Keratinocyte (primary cell): ENCODE data around the gene NPIPA5. TPM values are rescaled to one million over a fixed set of nuclear protein-coding genes. Genes with fewer than 3 reads are reported as not detected.
"Not testable (repeated sequence)": the region's sequence is repeated elsewhere in the genome, so short reads cannot be mapped to it uniquely, and the experiment has no call there.

ENCODE experiments used
- DNase-seq: peaks from one replicate; pipeline ENCODE4 v3.0.0-alpha.2; 2011; ENCODE audit warnings: low read depth, missing footprints, low spot score
- FAIRE-seq: peaks from 2 replicates; lab custom pipeline; 2011; peaks lifted over from hg19 to GRCh38; lab: Jason Lieb, UNC
- H2AFZ ChIP-seq: 2 replicates; pipeline ENCODE4 v1.6.0; 2012; ENCODE audit warnings: low read length, control low read depth, inconsistent platforms; ENCODE audit not compliant: control insufficient read depth
- H3K27ac ChIP-seq: 2 replicates; pipeline ENCODE4 v1.5.1; 2011; ENCODE audit warnings: low read length; ENCODE audit not compliant: control insufficient read depth, insufficient read depth
- H3K27me3 ChIP-seq: 3 replicates; pipeline ENCODE4 v1.6.0; 2011; ENCODE audit warnings: low read length; ENCODE audit not compliant: control insufficient read depth, insufficient read depth; ENCODE audit errors: extremely low read depth
- H3K36me3 ChIP-seq, 2 experiments: 2 replicates in 1 of 2; 3 replicates in 1 of 2; pipeline ENCODE4 v1.5.1; 2011; ENCODE audit warnings: low read length in 2 of 2, mild to moderate bottlenecking in 1 of 2; ENCODE audit not compliant: control insufficient read depth in 2 of 2, insufficient read depth in 2 of 2; ENCODE audit errors: extremely low read depth in 1 of 2
- H3K4me1 ChIP-seq: 3 replicates; pipeline ENCODE4 v1.5.1; 2011; ENCODE audit warnings: low read length; ENCODE audit not compliant: control insufficient read depth, insufficient read depth; ENCODE audit errors: extremely low read depth
- H3K4me2 ChIP-seq: 3 replicates; pipeline ENCODE4 v1.6.0; 2011; ENCODE audit warnings: low read depth, low read length; ENCODE audit not compliant: control insufficient read depth, insufficient read depth; ENCODE audit errors: extremely low read depth
- H3K4me3 ChIP-seq, 3 experiments: fragments of 200-600 bp in 1 of 3; sonication (generic) in 1 of 3; 2 replicates in 2 of 3; 3 replicates in 1 of 3; pipeline ENCODE4 v1.5.1; 2011 to 2016; ENCODE audit warnings: low read length in 3 of 3, mild to moderate bottlenecking in 3 of 3, control low read depth in 2 of 3, inconsistent platforms in 1 of 3, low read depth in 1 of 3, mixed read lengths in 1 of 3, mixed run types in 1 of 3, moderate library complexity in 1 of 3; ENCODE audit not compliant: control insufficient read depth in 2 of 3, insufficient read depth in 2 of 3; ENCODE audit errors: extremely low read depth in 1 of 3
- H3K79me2 ChIP-seq: 2 replicates; pipeline ENCODE4 v1.6.0; 2012; ENCODE audit warnings: low read length; ENCODE audit not compliant: control insufficient read depth, insufficient read depth
- H3K9ac ChIP-seq: 3 replicates; pipeline ENCODE4 v1.6.0; 2011; ENCODE audit warnings: low read length; ENCODE audit not compliant: control insufficient read depth, insufficient read depth; ENCODE audit errors: extremely low read depth
- H3K9me1 ChIP-seq: 3 replicates; pipeline ENCODE4 v1.6.0; 2011; ENCODE audit warnings: low read length; ENCODE audit not compliant: control insufficient read depth, insufficient read depth; ENCODE audit errors: extremely low read depth
- H3K9me3 ChIP-seq: 2 replicates; pipeline ENCODE4 v1.5.1; 2012; ENCODE audit warnings: low read depth, low read length; ENCODE audit not compliant: control insufficient read depth
- H4K20me1 ChIP-seq: 3 replicates; pipeline ENCODE4 v1.6.0; 2011; ENCODE audit warnings: low read length; ENCODE audit not compliant: control insufficient read depth, insufficient read depth; ENCODE audit errors: extremely low read depth
- EZH2 ChIP-seq: IDR thresholded peaks from one replicate; pipeline ENCODE4 v1.6.1; 2012; ENCODE audit warnings: inconsistent platforms, mild to moderate bottlenecking, low read length, moderate library complexity
- dilution Hi-C: fragments of 300-500 bp; cut with MboI; formaldehyde crosslinking; loops from one replicate; pipeline ENCODE4 v1.7.0; 2020; ENCODE audit warnings: low sequenced_read_pairs; ENCODE audit not compliant: extremely low pct_ligation_motif_present
- polyA plus RNA-seq, 5 experiments: library from polyadenylated mRNA; depleted of rRNA in 3 of 5; stranded (reverse) in 3 of 5; stranded (forward) in 1 of 5; unstranded in 1 of 5; fragments of >200 nt; gene quantifications; 1 replicate in 1 of 5; 2 replicates in 3 of 5; 3 replicates in 1 of 5; pipeline versions ENCODE4 v1.2.1 to v1.2.3, GENCODE V29; 2011 to 2012; ENCODE audit warnings: missing spikeins in 2 of 5, low read depth in 1 of 5, low replicate concordance in 1 of 5
- TF ChIP-seq, protein P1 (sequence below), 3 experiments: IDR thresholded peaks in 1 of 3; conservative IDR thresholded peaks in 1 of 3; optimal IDR thresholded peaks in 1 of 3; 2 replicates in 2 of 3; 3 replicates in 1 of 3; pipeline versions ENCODE3 to v1.5.1; 2011; ENCODE audit warnings: low read length in 3 of 3, mild to moderate bottlenecking in 3 of 3, moderate library complexity in 2 of 3, control low read depth in 1 of 3, inconsistent platforms in 1 of 3; ENCODE audit not compliant: insufficient read depth in 2 of 3; ENCODE audit errors: extremely low read depth in 1 of 3

Gene NPIPA5
- polyA plus RNA-seq, 1 donor (not counting 4 experiments of a cell fraction or from before 2014, with no cell fraction given) = 9.4 TPM

GRCh38 chr16:15422222-15422621, 44.1 kb upstream of the NPIPA5 start:
- Histone ChIP-seq H3K36me3 (no peaks in the 10 kb centered on the region), H3K9me1 (no peaks in the 10 kb centered on the region), H3K27me3 (no peaks in the 10 kb centered on the region), H4K20me1 (no peaks in the 10 kb centered on the region), H3K9ac (no peak overlapping the region), H3K4me3 (no peak overlapping the region), H2AFZ (no peak overlapping the region), H3K27ac (no peak overlapping the region), H3K4me2 (no peak overlapping the region), H3K4me1 (no peaks in the 10 kb centered on the region), H3K9me3 (no peaks in the 10 kb centered on the region), H3K79me2 (no peaks in the 10 kb centered on the region)
- no peak for FAIRE-seq
- TF ChIP-seq EZH2 = no peak
- TF ChIP-seq, protein P1, sequence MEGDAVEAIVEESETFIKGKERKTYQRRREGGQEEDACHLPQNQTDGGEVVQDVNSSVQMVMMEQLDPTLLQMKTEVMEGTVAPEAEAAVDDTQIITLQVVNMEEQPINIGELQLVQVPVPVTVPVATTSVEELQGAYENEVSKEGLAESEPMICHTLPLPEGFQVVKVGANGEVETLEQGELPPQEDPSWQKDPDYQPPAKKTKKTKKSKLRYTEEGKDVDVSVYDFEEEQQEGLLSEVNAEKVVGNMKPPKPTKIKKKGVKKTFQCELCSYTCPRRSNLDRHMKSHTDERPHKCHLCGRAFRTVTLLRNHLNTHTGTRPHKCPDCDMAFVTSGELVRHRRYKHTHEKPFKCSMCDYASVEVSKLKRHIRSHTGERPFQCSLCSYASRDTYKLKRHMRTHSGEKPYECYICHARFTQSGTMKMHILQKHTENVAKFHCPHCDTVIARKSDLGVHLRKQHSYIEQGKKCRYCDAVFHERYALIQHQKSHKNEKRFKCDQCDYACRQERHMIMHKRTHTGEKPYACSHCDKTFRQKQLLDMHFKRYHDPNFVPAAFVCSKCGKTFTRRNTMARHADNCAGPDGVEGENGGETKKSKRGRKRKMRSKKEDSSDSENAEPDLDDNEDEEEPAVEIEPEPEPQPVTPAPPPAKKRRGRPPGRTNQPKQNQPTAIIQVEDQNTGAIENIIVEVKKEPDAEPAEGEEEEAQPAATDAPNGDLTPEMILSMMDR (optimal IDR thresholded peaks at IDR 0.05 in 1 of 3, IDR thresholded peaks at IDR 0.05 in 1 of 3, conservative IDR thresholded peaks at IDR 0.05 in 1 of 3; ENCODE audit: extremely low read depth in 1 of 3, insufficient read depth in 2 of 3, low read length in 3 of 3) = no peak
- dilution Hi-C loops = no loop called here
- no peak for DNase-seq

DNA sequence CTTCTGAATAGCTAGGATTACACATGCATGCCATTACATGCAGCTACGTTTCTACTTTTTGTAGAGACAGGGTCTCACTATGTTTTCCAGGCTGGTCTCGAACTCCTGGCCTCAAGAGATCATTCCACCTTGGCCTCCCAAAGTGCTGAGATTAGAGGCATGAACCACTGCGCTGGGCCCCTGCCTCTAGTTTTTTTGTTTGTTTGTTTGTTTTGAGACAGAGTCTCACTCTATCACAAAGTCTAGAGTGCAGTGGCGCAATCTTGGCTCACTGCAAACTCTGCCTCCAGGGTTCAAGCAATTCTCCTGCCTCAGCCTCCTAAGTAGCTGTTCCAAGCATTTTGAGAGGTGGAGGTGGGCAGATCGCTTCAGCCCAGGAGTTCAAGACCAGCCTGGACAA, 43.6 kb upstream of the NPIPA5 start:
- H4K20me1 ChIP-seq, H3K27ac ChIP-seq, dilution Hi-C loops, H3K36me3 ChIP-seq, H3K27me3 ChIP-seq, H3K4me2 ChIP-seq, H3K79me2 ChIP-seq, H3K9ac ChIP-seq, H3K4me1 ChIP-seq, DNase-seq, H3K9me3 ChIP-seq, FAIRE-seq, H3K4me3 ChIP-seq, H2AFZ ChIP-seq, H3K9me1 ChIP-seq: not testable (repeated sequence)

DNA sequence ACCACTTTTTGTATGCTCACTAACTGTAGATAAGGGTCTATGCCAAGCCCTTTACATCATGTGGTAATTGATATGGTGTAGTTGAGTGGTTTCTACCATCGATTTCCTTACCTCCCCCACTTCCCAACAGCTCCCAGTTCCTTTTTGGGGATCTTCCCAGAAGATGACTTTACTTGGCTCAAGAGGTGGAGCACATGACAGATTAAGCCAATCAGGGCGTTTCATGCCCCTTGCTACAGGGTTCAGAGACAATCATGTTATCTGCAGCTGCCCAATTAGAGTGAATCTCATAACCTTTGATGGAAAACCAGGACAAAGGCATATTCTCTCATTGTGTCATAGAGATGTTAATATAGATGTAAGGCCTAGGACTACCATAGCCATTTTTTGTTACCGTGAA, 40.1 kb upstream of the NPIPA5 start:
- dilution Hi-C loops = no loop called here
- H3K9me3 ChIP-seq = no peaks in the 10 kb centered on the region
- TF ChIP-seq, protein P1 (optimal IDR thresholded peaks at IDR 0.05 in 1 of 3, IDR thresholded peaks at IDR 0.05 in 1 of 3, conservative IDR thresholded peaks at IDR 0.05 in 1 of 3; ENCODE audit: extremely low read depth in 1 of 3, insufficient read depth in 2 of 3, low read length in 3 of 3) = no peak
- TF ChIP-seq EZH2 = no peak
- no peak overlapping the region for H3K9ac ChIP-seq
- no peaks in the 10 kb centered on the region for H3K9me1 ChIP-seq
- no peak overlapping the region for H3K4me2 ChIP-seq
- H3K79me2 ChIP-seq = no peaks in the 10 kb centered on the region
- H3K4me3 ChIP-seq = no peak overlapping the region
- H3K4me1 ChIP-seq = peaks cover 15% of the 10 kb centered on the region
- H4K20me1 ChIP-seq = no peaks in the 10 kb centered on the region
- DNase-seq (no peak), FAIRE-seq (no peak)
- H3K36me3 ChIP-seq = no peaks in the 10 kb centered on the region
- no peak overlapping the region for H2AFZ ChIP-seq
- H3K27me3 ChIP-seq = no peaks in the 10 kb centered on the region
- H3K27ac ChIP-seq = no peak overlapping the region
